RWPE1 (cell line): Measurements from ENCODE around the gene GNG2.

ENCODE experiments used
- CTCF ChIA-PET: fragments of 350-600 bp; sonication (Branson Sonifier 250); formaldehyde crosslinking; extraction: SDS; loops from one replicate; lab custom pipeline; 2021; lab: Yijun Ruan, JAX
- POLR2A ChIA-PET: fragments of 400-600 bp; formaldehyde crosslinking; extraction: SDS; loops from one replicate; lab custom pipeline; 2020; ENCODE audit warnings: antibody characterized with exemption; ENCODE audit not compliant: low non-redundant PET; lab: Yijun Ruan, JAX
- DNase-seq: peaks from one replicate; pipeline ENCODE4 v3.0.0; 2012; ENCODE audit warnings: low spot score
- H3K27ac ChIP-seq: fragments of 450-650 bp; 2 replicates; pipeline ENCODE4 v1.5.1; 2017
- TF ChIP-seq, protein P1 (sequence below): fragments of 450-650 bp; conservative IDR thresholded peaks from 2 replicates; pipeline ENCODE4 v1.5.1; 2017; ENCODE audit warnings: low read depth, mild to moderate bottlenecking

Gene GNG2

DNA sequence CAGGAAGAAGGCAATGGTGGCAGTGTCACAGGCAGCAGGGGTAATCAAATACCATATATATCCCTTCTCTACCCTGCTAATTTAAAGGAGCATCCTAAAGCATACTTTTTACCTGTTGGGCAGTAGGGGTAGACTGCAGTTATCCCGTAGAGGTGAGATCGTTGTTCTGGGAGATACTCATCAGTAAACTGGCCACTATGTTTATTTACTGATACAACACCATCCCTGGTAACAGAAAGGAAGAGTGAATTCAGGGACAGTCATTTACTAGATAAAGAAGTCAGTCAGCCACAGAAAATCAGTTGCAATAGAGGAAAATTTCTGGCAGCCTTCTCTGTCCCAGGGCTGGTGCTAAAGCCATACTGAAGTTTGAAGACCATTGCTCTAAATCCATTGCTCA is 145.2 kb downstream of the GNG2 start:
- TF ChIP-seq, protein P1, sequence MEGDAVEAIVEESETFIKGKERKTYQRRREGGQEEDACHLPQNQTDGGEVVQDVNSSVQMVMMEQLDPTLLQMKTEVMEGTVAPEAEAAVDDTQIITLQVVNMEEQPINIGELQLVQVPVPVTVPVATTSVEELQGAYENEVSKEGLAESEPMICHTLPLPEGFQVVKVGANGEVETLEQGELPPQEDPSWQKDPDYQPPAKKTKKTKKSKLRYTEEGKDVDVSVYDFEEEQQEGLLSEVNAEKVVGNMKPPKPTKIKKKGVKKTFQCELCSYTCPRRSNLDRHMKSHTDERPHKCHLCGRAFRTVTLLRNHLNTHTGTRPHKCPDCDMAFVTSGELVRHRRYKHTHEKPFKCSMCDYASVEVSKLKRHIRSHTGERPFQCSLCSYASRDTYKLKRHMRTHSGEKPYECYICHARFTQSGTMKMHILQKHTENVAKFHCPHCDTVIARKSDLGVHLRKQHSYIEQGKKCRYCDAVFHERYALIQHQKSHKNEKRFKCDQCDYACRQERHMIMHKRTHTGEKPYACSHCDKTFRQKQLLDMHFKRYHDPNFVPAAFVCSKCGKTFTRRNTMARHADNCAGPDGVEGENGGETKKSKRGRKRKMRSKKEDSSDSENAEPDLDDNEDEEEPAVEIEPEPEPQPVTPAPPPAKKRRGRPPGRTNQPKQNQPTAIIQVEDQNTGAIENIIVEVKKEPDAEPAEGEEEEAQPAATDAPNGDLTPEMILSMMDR, result no peak
- CTCF ChIA-PET, result interaction anchor here (1.2 kb wide), 1 partner anchor 10 kb away, joined by 6 read pairs; no protein-coding TSS in a partner anchor

GRCh38 chr14:52006361-52006760 is 145.9 kb downstream of the GNG2 start:
- ChIA-PET POLR2A (no interaction called here), CTCF (interaction anchor here (1.2 kb wide), 1 partner anchor 11 kb away, joined by 6 read pairs; no protein-coding TSS in a partner anchor)
- TF ChIP-seq, protein P1, result no peak

More for the DNA sequence above, 145.2 kb downstream of the GNG2 start:
- POLR2A ChIA-PET, result no interaction called here
- no peak for DNase-seq
- no peak overlapping the region for H3K27ac ChIP-seq

DNA sequence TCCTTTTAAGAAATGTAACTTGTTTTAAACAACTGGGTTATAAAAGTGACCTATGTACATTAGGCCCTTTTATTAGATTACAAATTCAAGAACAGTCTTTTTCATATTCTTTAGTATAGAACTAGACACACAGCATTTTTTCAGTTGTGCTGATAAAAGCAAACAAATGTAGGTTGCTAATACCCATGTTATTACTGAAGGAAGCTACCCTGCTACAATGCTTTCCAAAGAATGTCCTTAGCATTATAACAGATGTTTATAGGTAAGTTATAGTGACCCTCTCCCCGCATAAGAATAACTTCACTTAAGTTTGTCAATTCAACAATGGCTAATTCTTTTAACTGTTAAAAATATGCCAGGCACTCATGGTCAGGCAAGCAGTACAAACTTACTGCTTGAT is 146.8 kb downstream of the GNG2 start:
- TF ChIP-seq, protein P1, result no peak
- no peak for DNase-seq
- H3K27ac ChIP-seq, result no peak overlapping the region
- ChIA-PET CTCF (no interaction called here), POLR2A (no interaction called here)

More at GRCh38 chr14:52006361-52006760, 145.9 kb downstream of the GNG2 start:
- no peak overlapping the region for H3K27ac ChIP-seq
- DNase-seq, result no peak

GRCh38 chr14:52007637-52008036 is 147.2 kb downstream of the GNG2 start:
- POLR2A ChIA-PET, result no interaction called here
- H3K27ac ChIP-seq, result no peak overlapping the region
- CTCF ChIA-PET, result interaction anchor here (0.6 to 1.4 kb wide), 2 partner anchors 29 to 142 kb away, joined by 3 read pairs; no protein-coding TSS in a partner anchor
- TF ChIP-seq, protein P1, result no peak
- DNase-seq, result no peak

- DNase-seq, result no peak
- ChIA-PET CTCF (interaction anchor here (0.6 to 1.4 kb wide), 2 partner anchors 29 to 142 kb away, joined by 3 read pairs; no protein-coding TSS in a partner anchor), POLR2A (no interaction called here)
- H3K27ac ChIP-seq, result no peak overlapping the region
- TF ChIP-seq, protein P1, result no peak
Measured at GRCh38 chr14:52008136-52008535, 147.7 kb downstream of the GNG2 start.

DNA sequence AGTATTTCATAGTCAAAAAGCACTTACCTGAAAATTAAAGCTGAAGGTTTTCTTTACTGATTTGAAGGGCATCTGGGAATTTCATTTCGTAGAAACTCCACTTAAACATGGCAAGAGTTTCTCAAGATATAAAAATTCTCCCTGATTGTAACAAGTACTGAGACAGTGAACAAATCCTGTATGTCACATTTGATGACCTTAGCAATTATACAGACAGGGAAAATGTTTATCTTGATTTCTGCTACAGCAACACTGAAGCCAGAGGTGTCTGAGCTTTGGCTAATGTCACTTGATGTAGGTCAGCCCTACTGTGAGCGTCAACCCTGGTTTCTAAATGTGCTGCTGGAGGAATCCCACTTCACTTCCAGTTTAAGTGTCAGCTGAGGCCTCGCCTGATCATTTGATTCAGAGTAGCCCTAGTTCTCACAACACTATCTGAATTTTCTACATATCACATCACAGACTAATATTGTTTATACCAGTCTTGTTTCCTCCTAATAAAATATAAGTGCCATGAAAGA is 149.8 kb downstream of the GNG2 start:
- no peak overlapping the region for H3K27ac ChIP-seq
- POLR2A ChIA-PET, result no interaction called here

More for the DNA sequence above, 149.8 kb downstream of the GNG2 start:
- no peak for DNase-seq
- TF ChIP-seq, protein P1, result no peak
- CTCF ChIA-PET, result interaction anchor here (0.7 to 1.6 kb wide), 3 partner anchors 10 to 727 kb away, joined by 3 to 4 read pairs (median 3); no protein-coding TSS in a partner anchor
